ENCODE results near the gene FCHSD2. TPM values are rescaled to one million over a fixed set of nuclear protein-coding genes. Genes with fewer than 3 reads are reported as not detected.

The FCHSD2 gene
- total and polyA plus RNA-seq, 8 donors = 5.5 to 22.5 (median 10.4) TPM

GRCh38 chr11:73151416-73151815 lies 9.3 kb upstream of the FCHSD2 start:
- Histone ChIP-seq H3K4me1 (peaks cover 15 to 20% (median 15%) of the 10 kb centered on the region in 3 donors), H3K9me3 (no peaks in the 10 kb centered on the region), H3K36me3 (no peaks in the 10 kb centered on the region), H3K4me3 (no peak overlapping the region), H3K27me3 (no peaks in the 10 kb centered on the region), H3K27ac (no peak overlapping the region)
- FAIRE-seq = no peak
- DNase-seq = no peak
- intact Hi-C loops (cut with DNase I) = no loop called here
- WGBS, 2 donors = 93 to 96% methylated on average over 6 of the region's 6 CpGs
- no peak for TF ChIP-seq CTCF (IDR thresholded peaks at IDR 0.05)
- ATAC-seq = no peak

- Histone ChIP-seq H3K27ac (no peak overlapping the region), H3K27me3 (no peaks in the 10 kb centered on the region), H3K9me3 (no peaks in the 10 kb centered on the region), H3K36me3 (no peaks in the 10 kb centered on the region), H3K4me1 (peaks cover 15 to 26% (median 22%) of the 10 kb centered on the region in 3 donors), H3K4me3 (no peak overlapping the region)
- FAIRE-seq = no peak
- DNase-seq = no peak
- no peak for ATAC-seq
- intact Hi-C loops (cut with DNase I) = no loop called here
- TF ChIP-seq CTCF (IDR thresholded peaks at IDR 0.05) = no peak
- WGBS, 2 donors = 84 to 93% methylated on average over 2 of the region's 2 CpGs
These were observed 7.0 kb upstream of the FCHSD2 start for GRCh38 chr11:73149105-73149504.

GRCh38 chr11:73147771-73148681 lies 5.9 kb upstream of the FCHSD2 start:
- Histone ChIP-seq H3K36me3 (no peaks in the 10 kb centered on the region), H3K27ac (peak overlapping the region; percentile 42 to 72 (median 65)), H3K27me3 (no peaks in the 10 kb centered on the region), H3K4me1 (peaks cover 23 to 37% (median 32%) of the 10 kb centered on the region in 3 donors), H3K9me3 (no peaks in the 10 kb centered on the region), H3K4me3 (no peak overlapping the region)
- peak; percentile 65 to 81 (median 74) for DNase-seq
- ATAC-seq = peak; percentile 69 to 80 (median 76)
- TF ChIP-seq CTCF (IDR thresholded peaks at IDR 0.05) = no peak
- WGBS, 2 donors = 8 to 11% methylated on average over 15 of the region's 15 CpGs
- FAIRE-seq = no peak
- intact Hi-C loops (cut with DNase I) = no loop called here

- Histone ChIP-seq H3K9me3 (no peaks in the 10 kb centered on the region), H3K36me3 (no peaks in the 10 kb centered on the region), H3K27ac (no peak overlapping the region), H3K4me3 (no peak overlapping the region), H3K27me3 (no peaks in the 10 kb centered on the region), H3K4me1 (peaks cover 25 to 38% (median 34%) of the 10 kb centered on the region in 3 donors)
- peak in 2 of 6 donors; percentile 27 to 45 for DNase-seq
- no peak for ATAC-seq
- FAIRE-seq = no peak
- TF ChIP-seq CTCF (IDR thresholded peaks at IDR 0.05) = no peak
- 71 to 73% methylated on average over 6 of the region's 6 CpGs for WGBS, 2 donors
- intact Hi-C loops (cut with DNase I) = no loop called here
These were observed 4.0 kb upstream of the FCHSD2 start for GRCh38 chr11:73145986-73146575.
